ENCODE results near the gene OR10J4. TPM values are rescaled to one million over a fixed set of nuclear protein-coding genes. Genes with fewer than 3 reads are reported as not detected.

Gene OR10J4
- not detected for total RNA-seq

DNA sequence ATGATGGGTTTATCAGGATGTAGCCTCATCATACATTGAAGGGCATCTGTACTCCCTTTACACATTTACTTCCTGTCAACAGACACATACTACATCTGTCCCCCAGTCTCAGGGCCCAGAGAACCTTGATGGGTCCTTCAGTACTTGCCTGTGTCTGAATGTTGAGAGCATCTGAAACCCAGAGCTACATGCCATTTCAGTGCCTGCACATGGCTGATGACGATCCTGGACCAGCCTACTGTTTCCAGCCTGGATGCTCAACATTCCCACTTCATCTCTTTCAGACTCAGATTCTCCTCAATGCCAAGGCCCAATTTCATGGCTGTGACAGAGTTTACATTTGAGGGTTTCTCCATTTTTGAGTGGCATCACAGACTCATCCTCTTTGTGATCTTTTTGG is at the start of gene OR10J4:
OR10J4 (plus strand) TSS at position 301 of the 400 bp plus-strand sequence.

GRCh38 chr1:159439422-159439821 is 7.4 kb downstream of the OR10J4 start, which contains the start of gene OR10J1:
Gene OR10J1 (plus strand): TSS chr1:159439722. CDS start chr1:159439792, 70 bp downstream.

Other genes starting within 250 kb of the OR10J4 start
- gene ACKR1, start 227.3 kb upstream of the OR10J4 start, total RNA-seq, result under 1 TPM; under 0.01 TPM
- gene FCER1A, start 129.9 kb upstream of the OR10J4 start, total RNA-seq, result not detected
- not detected for gene OR10J1, start 7.5 kb downstream of the OR10J4 start, total RNA-seq
- gene OR10J5, start 103.8 kb downstream of the OR10J4 start, total RNA-seq, result not detected
- not detected for gene APCS, start 155.6 kb downstream of the OR10J4 start, total RNA-seq

All from melanocyte of skin (primary cell).